Stomach (tissue), 9 donors: ENCODE measurements around the gene CFAP97D2. TPM values are rescaled to one million over a fixed set of nuclear protein-coding genes. Genes with fewer than 3 reads are reported as not detected.

Experiments used
- DNase-seq, 2 donors: peaks; one replicate each; pipeline versions ENCODE4 v3.0.0 to v3.0.0-alpha.2; 2013 to 2019
- H3K27ac ChIP-seq, 5 donors: fragments of 200-600 bp in 4 of 5; sonication (generic) in 4 of 5; one replicate each; pipeline ENCODE4 v1.5.1; 2013 to 2019; ENCODE audit warnings: mild to moderate bottlenecking in 1 of 5, moderate library complexity in 1 of 5
- H3K27me3 ChIP-seq, 3 donors: fragments of 200-600 bp; sonication (generic); one replicate each; pipeline ENCODE4 v1.5.1; 2017 to 2019; ENCODE audit warnings: mixed run types in 1 of 3
- H3K36me3 ChIP-seq, 4 donors: fragments of 200-600 bp; sonication (generic); 1 replicate in 3 of 4; 2 replicates in 1 of 4; pipeline ENCODE4 v1.5.1; 2016 to 2019
- H3K4me1 ChIP-seq, 4 donors: fragments of 200-600 bp; sonication (generic); one replicate each; pipeline ENCODE4 v1.5.1; 2016 to 2019
- H3K4me3 ChIP-seq, 4 donors: fragments of 200-600 bp; sonication (generic) in 3 of 4; one replicate each; pipeline ENCODE4 v1.5.1; 2016 to 2019; ENCODE audit warnings: mild to moderate bottlenecking in 1 of 4
- H3K9me3 ChIP-seq, 4 donors: fragments of 200-600 bp; sonication (generic); one replicate each; pipeline ENCODE4 v1.5.1; 2016 to 2019
- CTCF ChIP-seq, 7 experiments: fragments of 450-650 bp in 4 of 7; fragments of 200-600 bp in 3 of 7; sonication (generic) in 3 of 7; IDR thresholded peaks; one replicate each; pipeline ENCODE4 v1.5.1; 2016 to 2019; ENCODE audit warnings: antibody characterized with exemption in 7 of 7, control low read depth in 2 of 7, mild to moderate bottlenecking in 1 of 7
- EP300 ChIP-seq: sonication (generic); formaldehyde crosslinking; IDR thresholded peaks from one replicate; pipeline ENCODE4 v1.6.1; 2017; ENCODE audit warnings: antibody characterized with exemption
- POLR2A ChIP-seq, 4 donors: fragments of 450-650 bp; IDR thresholded peaks; one replicate each; pipeline ENCODE4 v1.6.1; 2016; ENCODE audit warnings: antibody characterized with exemption in 4 of 4, control low read depth in 2 of 4, mild to moderate bottlenecking in 1 of 4, moderate library complexity in 1 of 4
- POLR2AphosphoS5 ChIP-seq, 3 donors: sonication (generic); formaldehyde crosslinking; IDR thresholded peaks; one replicate each; pipeline ENCODE4 v1.6.1; 2016; ENCODE audit warnings: antibody characterized with exemption in 3 of 3
- WGBS, 5 donors: extraction: QIAGEN DNeasy Blood & Tissue Kit in 3 of 5; methylation state at CpG; one replicate each; pipeline versions ENCODE4 v1.1.5 to v1.1.7; 2013 to 2018; 5-methylcytosine and 5-hydroxymethylcytosine counted together
- intact Hi-C: fragments of 100-400 bp; cut with DNase I; formaldehyde crosslinking; loops from one replicate; pipeline ENCODE4 v1.15.1; 2023; ENCODE audit warnings: low total_unique reads
- polyA plus RNA-seq, 3 donors: library from polyadenylated mRNA; stranded (reverse); fragments of 200-250 nt; gene quantifications; one replicate each; pipeline ENCODE4 v1.2.3, GENCODE V29; 2013
- total RNA-seq, 5 donors: library from RNA; depleted of rRNA; stranded (reverse); fragments of >200 nt; gene quantifications; one replicate each; pipeline versions ENCODE4 v1.1.0 to v1.2.3, GENCODE V29; 2014 to 2016
- donor health status: healthy with polysubstance abuse.
- donor health status: Bipolar disorder and iron deficiency.
- donor health status: healthy.

Gene CFAP97D2
- total and polyA plus RNA-seq, 8 donors = not detected

- Histone ChIP-seq H3K27ac (no peak overlapping the region), H3K36me3 (no peaks in the 10 kb centered on the region), H3K4me3 (no peak overlapping the region), H3K9me3 (peaks cover 0 to 9% (median 3%) of the 10 kb centered on the region in 4 donors), H3K4me1 (no peaks in the 10 kb centered on the region), H3K27me3 (peaks cover 0 to 23% (median 9%) of the 10 kb centered on the region in 3 donors)
- 65 to 80% (median 73%) methylated on average over 4 of the region's 4 CpGs for WGBS, 5 donors
- TF ChIP-seq POLR2A (IDR thresholded peaks at IDR 0.05) = no peak
- no peak for TF ChIP-seq EP300
- no peak for TF ChIP-seq CTCF (IDR thresholded peaks at IDR 0.05)
- no peak for TF ChIP-seq POLR2AphosphoS5 (IDR thresholded peaks at IDR 0.05)
- no peak for DNase-seq
- intact Hi-C loops = no loop called here
Measured at GRCh38 chr13:114204894-114205293, 25.8 kb downstream of the CFAP97D2 start.

GRCh38 chr13:114208134-114208533 is 29.1 kb downstream of the CFAP97D2 start:
- Histone ChIP-seq H3K36me3 (no peaks in the 10 kb centered on the region), H3K4me1 (no peaks in the 10 kb centered on the region), H3K4me3 (no peak overlapping the region), H3K9me3 (peaks cover 0 to 9% (median 3%) of the 10 kb centered on the region in 4 donors), H3K27me3 (peaks cover 0 to 17% (median 9%) of the 10 kb centered on the region in 3 donors), H3K27ac (no peak overlapping the region)
- no peak for DNase-seq
- no peak for TF ChIP-seq POLR2A (IDR thresholded peaks at IDR 0.05)
- TF ChIP-seq POLR2AphosphoS5 (IDR thresholded peaks at IDR 0.05) = no peak
- TF ChIP-seq CTCF (IDR thresholded peaks at IDR 0.05) = no peak
- no peak for TF ChIP-seq EP300
- 68 to 89% (median 85%) methylated on average over 6 of the region's 6 CpGs for WGBS, 5 donors
- intact Hi-C loops = no loop called here

- WGBS, 5 donors = 56 to 75% (median 63%) methylated on average over 23 to 26 of the region's 26 CpGs
- TF ChIP-seq CTCF (IDR thresholded peaks at IDR 0.05) (no peak), POLR2AphosphoS5 (IDR thresholded peaks at IDR 0.05) (no peak), POLR2A (IDR thresholded peaks at IDR 0.05) (no peak), EP300 (no peak)
- Histone ChIP-seq H3K27ac (no peak overlapping the region), H3K4me1 (no peaks in the 10 kb centered on the region), H3K36me3 (no peaks in the 10 kb centered on the region), H3K4me3 (no peak overlapping the region), H3K27me3 (peaks cover 0 to 26% (median 9%) of the 10 kb centered on the region in 3 donors), H3K9me3 (peaks cover 0 to 9% (median 3%) of the 10 kb centered on the region in 4 donors)
- intact Hi-C loops = no loop called here
- peak in 1 of 2 donors; percentile 36 for DNase-seq
Measured at GRCh38 chr13:114211446-114212157, 32.5 kb downstream of the CFAP97D2 start.

GRCh38 chr13:114212158-114212495 is 33.1 kb downstream of the CFAP97D2 start:
- WGBS, 5 donors = 54 to 74% (median 73%) methylated on average over 6 of the region's 6 CpGs
- no peaks in the 10 kb centered on the region for H3K4me1 ChIP-seq
- intact Hi-C loops = no loop called here
- H3K36me3 ChIP-seq = no peaks in the 10 kb centered on the region
- peaks cover 0 to 5% (median 2%) of the 10 kb centered on the region in 4 donors for H3K9me3 ChIP-seq
- TF ChIP-seq CTCF (IDR thresholded peaks at IDR 0.05) (no peak), EP300 (no peak), POLR2A (IDR thresholded peaks at IDR 0.05) (no peak)
- peaks cover 0 to 26% (median 9%) of the 10 kb centered on the region in 3 donors for H3K27me3 ChIP-seq
- H3K4me3 ChIP-seq = no peak overlapping the region
- H3K27ac ChIP-seq = no peak overlapping the region
- no peak for DNase-seq
